Anterior cingulate cortex (tissue), 58 donors: ENCODE measurements around the gene CNOT6.
"Not testable (repeated sequence)": the region's sequence is repeated elsewhere in the genome, so short reads cannot be mapped to it uniquely, and the experiment has no call there.

Experiments
- DNase-seq, 58 donors: peaks; one replicate each; lab custom pipeline; 2025; lab: John Stamatoyannopoulos, UW

The CNOT6 gene

DNA sequence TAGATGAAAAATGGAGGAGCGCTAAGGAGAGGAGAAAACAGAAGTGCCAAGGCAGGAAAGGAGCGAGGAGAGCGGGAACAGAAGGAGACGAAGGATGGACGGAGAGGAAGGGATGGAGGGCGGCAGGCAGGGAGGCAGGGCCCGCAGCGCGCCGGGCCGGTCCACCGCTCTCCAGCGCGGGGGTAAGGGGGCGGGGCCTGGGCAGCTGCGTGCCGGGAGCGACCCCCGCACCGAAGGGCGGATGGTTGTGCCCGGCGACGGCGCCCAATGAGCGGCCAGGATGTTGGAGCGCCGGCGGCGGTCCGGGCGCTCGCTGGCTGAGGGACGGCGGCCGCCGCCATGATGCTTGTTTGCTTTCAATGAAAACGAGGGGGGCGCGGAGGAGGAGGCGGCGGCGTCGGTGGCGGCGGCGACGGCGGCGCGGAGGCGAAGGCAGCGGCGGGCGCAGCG is at the start of gene CNOT6:
Gene CNOT6 (plus strand): TSS at position 320 of the 450 bp plus-strand sequence. CDS start 34,898 bp downstream, outside the sequence.
- peak; percentile 35 to 95 (median 90) for DNase-seq

GRCh38 chr5:180454752-180455151 is 39.4 kb upstream of the CNOT6 start:
- DNase-seq: no peak

DNA sequence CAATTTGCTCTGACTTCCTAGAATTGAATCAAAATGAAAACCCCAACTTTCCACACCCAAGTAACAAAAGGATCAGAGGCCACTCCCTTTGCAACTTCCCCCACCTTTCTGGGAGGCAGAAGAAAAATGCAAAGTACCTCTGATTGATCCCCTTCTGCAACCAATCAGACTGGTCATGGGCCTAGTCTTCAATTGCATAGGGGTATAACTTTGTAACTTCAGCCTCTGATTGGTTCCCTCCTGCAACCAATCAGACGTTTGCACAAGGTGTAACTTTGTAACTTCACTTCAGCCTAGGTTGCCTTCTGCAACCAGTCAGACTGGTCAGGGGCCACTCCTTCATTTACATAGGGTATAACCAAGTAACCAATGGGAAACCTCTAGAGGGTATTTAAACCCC is 38.3 kb upstream of the CNOT6 start:
- DNase-seq: no peak

DNA sequence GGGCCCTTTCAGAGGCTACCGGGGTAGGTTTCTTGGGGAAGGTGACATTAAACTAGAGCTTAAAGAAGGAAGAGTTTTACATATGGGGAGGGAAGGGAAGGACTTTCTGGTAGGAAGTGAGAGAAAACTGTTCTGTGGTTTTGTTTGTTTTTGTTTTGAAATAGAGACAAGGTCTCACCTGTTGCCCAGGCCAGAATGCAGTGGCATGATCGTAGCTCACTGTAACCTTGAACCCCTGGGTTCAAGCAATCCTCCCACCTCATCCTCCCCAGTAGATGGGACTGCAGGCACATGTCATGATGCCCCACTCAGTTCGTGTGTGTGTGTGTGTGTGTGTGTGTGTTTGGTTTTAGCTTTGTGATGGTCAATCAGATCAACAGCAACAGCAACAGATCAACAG is 37.4 kb upstream of the CNOT6 start:
- DNase-seq: no peak

DNA sequence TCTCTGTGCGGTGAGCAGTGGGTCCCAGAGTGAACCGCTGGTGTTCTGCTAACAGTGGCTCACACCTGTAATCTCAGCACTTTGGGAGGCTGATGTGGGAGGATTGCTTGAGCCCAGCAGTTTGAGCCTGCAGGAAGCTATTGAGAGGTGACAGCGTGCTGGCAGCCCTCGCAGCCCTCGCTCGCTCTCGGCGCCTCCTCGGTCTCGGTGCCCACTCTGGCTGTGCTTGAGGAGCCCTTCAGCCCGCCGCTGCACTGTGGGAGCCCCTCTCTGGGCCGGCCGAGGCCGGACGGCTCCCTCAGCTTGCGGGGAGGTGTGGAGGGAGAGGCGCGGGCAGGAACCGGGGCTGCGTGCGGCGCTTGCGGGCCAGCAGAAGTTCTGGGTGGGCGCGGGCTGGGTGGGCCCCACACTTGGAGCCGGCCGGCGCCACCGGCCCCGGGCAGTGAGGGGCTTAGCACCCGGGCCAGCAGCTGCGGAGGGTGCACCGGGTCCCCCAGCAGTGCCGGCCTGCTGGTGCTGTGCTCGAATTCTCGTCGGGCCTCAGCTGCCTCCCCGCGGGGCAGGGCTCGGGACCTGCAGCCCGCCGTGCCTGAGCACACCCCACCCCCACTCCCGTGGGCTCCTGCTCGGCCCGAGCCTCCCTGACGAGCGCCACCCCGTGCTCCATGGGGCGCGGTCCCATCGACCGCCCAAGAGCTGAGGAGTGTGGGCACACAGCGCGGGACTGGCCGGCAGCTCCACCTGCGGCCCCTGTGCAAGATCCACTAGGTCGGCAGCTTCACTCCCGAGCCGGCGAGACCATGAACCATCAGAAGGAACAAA is 35.1 kb upstream of the CNOT6 start:
- DNase-seq: not testable (repeated sequence)

DNA sequence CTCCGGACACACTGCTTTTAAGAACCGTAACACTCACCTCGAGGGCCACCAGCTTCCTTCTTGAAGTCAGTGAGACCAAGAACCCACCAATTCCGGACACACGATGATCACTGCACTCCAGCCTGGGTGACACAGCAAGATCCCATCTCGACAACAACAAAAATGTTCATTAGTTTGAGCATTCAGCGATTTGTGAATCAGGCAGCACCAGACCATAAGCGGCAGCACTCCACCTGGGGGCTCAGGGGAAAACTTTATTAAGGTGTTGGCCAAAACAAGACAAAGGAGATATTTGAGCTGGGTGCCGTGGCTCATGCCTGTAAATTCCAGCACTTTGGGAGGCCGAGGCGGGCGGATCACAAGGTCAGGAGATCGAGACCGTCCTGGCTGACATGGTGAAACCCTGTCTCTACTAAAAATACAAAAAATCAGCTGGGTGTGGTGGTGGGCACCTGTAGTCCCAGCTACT is 34.5 kb upstream of the CNOT6 start:
- not testable (repeated sequence) for DNase-seq

DNA sequence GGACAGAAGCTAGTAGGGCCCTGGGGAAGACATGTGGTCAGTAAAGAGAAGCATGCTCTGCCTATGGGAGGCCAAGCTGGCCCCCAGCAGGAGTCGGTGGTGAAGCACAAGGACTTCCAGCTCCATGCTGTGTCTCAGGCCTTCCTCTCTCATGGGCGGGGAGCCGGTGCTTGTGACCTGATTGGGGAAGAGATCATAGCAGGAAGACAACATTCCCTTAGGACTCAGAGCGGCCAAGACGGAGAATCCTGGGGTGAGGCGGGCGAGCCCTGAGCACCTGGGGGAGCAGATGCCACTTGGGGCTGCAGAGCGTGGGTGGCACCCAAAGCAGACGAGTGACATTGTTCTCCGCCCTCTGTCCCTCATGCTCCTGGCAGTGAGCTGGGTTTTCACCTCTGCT is 33.3 kb upstream of the CNOT6 start:
- DNase-seq: no peak

DNA sequence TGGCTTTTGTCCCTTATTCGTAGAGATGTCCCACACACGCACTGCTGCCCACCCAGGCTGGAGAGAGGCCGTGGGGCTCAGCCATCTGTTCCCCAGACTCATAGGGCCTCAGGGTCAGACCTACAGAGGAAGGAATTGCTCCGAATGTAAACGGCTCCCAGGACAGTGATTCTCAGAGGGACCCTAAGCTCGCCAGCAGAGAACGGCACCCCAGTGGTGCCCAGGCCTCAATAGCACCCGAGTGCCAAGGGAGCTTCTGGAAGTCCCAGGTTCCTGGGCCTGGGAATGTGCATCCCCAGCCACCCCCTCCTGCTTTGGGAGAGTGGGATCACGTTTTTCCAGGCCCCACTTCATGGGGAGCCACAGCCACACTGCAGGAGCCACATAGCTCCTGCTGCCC is 32.9 kb upstream of the CNOT6 start:
- DNase-seq: no peak

- no peak for DNase-seq
Measured at GRCh38 chr5:180463216-180463900, 30.8 kb upstream of the CNOT6 start.

DNA sequence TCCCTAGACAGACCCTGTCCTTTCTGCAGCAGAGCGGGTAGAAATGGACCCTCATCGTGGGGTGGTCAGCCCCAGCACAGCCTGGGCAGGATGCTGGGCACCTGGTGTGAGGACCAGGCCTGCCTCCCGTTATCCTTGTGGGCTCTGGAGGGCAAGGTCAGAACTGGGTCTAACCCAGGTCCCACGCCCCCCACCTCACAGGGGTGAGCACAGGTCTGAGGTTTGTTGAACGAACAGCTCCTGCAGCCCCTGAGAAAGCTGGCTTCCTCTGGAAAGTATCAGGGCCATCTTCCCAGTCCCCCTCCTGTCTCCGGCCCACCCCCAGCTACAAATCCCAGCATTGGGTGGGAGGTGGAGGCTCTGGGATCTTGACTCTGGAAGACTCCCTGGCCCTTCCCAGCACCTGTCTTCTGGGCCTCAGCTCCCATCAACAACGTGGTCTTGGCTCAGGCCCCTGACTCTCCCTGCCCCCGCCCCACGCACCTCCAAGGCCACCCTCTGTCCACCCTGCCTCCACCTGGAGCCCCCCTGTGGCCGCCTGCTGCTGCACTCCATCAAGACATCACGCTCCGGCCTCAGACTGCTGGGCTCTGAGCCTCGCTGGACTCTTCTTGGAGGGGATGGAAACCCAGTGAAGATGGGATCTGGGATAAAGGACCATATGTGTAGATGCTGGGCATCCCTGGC is 30.1 kb upstream of the CNOT6 start:
- DNase-seq: no peak

GRCh38 chr5:180464603-180464970 is 29.6 kb upstream of the CNOT6 start:
- DNase-seq: no peak

- not testable (repeated sequence) for DNase-seq
Measured at GRCh38 chr5:180465052-180465451, 29.1 kb upstream of the CNOT6 start.

- DNase-seq: no peak
Measured at GRCh38 chr5:180466316-180466715, 27.9 kb upstream of the CNOT6 start.

DNA sequence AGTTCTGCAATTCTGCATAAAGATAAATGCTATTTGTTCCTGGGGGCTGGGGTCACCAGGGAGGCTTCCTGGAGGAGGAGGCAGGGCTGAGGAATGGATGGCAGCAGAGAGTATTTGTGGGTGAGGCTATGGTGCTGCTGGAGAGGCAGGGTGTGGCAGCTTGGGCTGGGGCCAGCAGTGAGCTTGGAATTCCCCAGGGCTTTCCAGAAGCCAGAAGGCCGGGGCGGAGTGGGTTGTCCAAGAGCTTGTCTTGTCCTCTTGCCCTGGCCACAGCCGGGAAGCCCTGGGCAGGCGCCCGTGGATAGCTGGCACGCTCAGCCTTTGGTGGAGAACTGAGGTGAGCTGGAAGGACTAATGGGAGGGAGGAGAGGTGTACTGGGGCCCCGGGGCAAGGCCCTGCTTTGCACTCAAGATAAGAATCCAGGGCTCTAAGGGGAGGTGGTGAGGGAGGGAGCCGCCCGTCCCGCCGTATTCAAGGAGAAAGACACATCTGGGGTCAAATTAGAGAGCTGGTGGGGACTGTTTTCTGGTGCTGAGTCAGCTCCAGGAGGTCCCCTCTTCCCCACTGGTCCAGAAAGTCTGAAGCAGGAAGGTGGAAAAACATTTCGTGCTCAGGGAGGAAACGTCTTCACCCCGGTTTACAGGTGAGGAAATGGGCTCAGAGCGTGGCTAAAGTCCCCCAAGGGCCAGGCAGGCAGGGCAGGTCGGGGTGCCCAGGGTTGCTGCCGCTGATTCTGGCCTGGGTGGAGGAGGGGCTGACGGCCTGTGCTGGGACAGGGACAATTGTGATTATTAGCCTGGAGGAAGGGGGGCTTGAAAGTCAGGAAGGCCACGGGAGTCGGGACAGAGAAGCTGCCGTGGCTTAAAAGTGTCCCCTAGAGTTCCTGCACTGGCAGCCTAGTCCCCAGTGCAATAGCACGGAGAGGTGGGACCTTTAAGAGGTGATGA is 26.9 kb upstream of the CNOT6 start:
- DNase-seq: no peak

DNA sequence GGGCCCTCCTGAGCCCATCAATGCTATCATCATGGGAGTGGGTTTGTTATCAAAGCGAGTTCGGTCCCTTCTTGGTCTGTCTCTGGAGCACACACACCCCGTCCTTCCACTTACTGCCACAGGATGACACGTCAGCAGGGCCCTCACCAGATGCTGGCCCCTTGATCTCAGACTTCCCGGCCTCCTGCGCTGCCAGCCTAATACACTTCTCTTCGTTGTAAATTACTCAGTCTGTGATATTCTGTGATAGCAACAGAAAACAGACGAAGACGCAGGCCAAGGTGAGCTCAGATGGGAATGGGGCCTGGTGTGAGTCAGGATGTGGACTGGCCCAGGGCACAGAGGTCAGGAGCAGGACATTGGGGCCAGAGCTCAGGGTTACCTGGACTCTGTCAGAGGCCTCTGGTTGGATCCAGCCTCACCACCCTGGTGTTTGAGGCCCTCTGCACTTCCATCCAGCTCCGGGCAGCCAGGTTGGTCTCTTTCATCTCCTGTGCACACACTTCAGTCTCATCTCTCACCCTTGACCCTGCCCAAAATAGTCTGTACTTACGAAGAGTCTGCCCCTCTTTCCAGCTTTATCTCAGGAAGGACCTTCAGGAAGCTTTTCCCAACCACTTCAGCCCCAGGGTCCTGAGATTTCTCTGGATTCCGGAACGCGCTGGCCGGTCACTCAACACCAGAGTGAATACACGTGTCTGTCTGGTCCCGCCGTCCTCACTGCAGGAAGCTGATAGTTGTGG is 26.0 kb upstream of the CNOT6 start:
- DNase-seq: no peak

- no peak for DNase-seq
Measured at GRCh38 chr5:180468732-180469585, 25.2 kb upstream of the CNOT6 start.

GRCh38 chr5:180469586-180469865 is 24.7 kb upstream of the CNOT6 start:
- DNase-seq: no peak

DNA sequence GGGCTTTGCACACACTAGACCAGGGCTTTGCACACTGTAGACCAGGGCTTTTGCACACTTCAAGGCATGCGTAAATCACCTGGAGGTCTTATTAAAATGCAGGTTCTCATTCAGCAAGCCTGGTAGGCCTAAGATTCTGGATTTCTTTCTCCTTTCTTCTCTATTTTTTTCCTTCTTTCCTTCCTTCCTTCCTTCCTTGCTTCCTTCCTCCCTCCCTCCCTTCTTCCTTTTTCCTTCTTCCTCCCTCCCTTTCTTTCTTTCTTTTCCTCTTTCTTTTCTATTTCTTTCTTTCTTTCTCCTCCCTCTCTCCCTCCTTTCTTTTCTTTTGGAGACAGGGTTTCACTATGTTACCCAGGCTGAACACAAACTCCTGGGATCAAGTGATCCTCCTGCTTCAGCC is 24.3 kb upstream of the CNOT6 start:
- DNase-seq: no peak

GRCh38 chr5:180470361-180470760 is 23.8 kb upstream of the CNOT6 start:
- DNase-seq: no peak
